HG02981 (cell line): ENCODE results near the gene TMEM235.
"Not testable (repeated sequence)": the region's sequence is repeated elsewhere in the genome, so short reads cannot be mapped to it uniquely, and the experiment has no call there.

ENCODE experiments used
- ATAC-seq: cut with Tn5 transposase; IDR thresholded peaks from one replicate; pipeline ENCODE4 v1.9.1; 2021; ENCODE audit warnings: mild to moderate bottlenecking, moderate library complexity; ENCODE audit not compliant: unreplicated experiment

TMEM235 gene

GRCh38 chr17:78237401-78238012 lies 6.1 kb downstream of the TMEM235 start:
- ATAC-seq, result no peak

- ATAC-seq, result no peak
Measured at GRCh38 chr17:78238823-78239488, 7.5 kb downstream of the TMEM235 start.

- ATAC-seq, result no peak
Measured at GRCh38 chr17:78239489-78239931, 8.1 kb downstream of the TMEM235 start.

GRCh38 chr17:78240012-78240655 lies 8.7 kb downstream of the TMEM235 start:
- ATAC-seq, result no peak

GRCh38 chr17:78240839-78241238 lies 9.4 kb downstream of the TMEM235 start:
- ATAC-seq, result no peak

- ATAC-seq, result no peak
Measured at GRCh38 chr17:78241277-78242023, 10.0 kb downstream of the TMEM235 start.

- peak; percentile 56 for ATAC-seq
Measured at GRCh38 chr17:78242024-78242742, 10.8 kb downstream of the TMEM235 start.

GRCh38 chr17:78247304-78247703 lies 15.9 kb downstream of the TMEM235 start:
- ATAC-seq, result no peak

GRCh38 chr17:78248051-78248914 lies 16.9 kb downstream of the TMEM235 start:
- ATAC-seq, result no peak

- ATAC-seq, result no peak
Measured at GRCh38 chr17:78249074-78249817, 17.8 kb downstream of the TMEM235 start.

- no peak for ATAC-seq
Measured at GRCh38 chr17:78249818-78250806, 18.7 kb downstream of the TMEM235 start.

GRCh38 chr17:78250891-78251772 lies 19.7 kb downstream of the TMEM235 start:
- peak; percentile 52 for ATAC-seq

- ATAC-seq, result no peak
Measured at GRCh38 chr17:78251773-78252103, 20.3 kb downstream of the TMEM235 start.

- no peak for ATAC-seq
Measured at GRCh38 chr17:78252111-78252634, 20.7 kb downstream of the TMEM235 start.

- ATAC-seq, result no peak
Measured at GRCh38 chr17:78252701-78253635, 21.5 kb downstream of the TMEM235 start.

GRCh38 chr17:78253636-78253945 lies 22.2 kb downstream of the TMEM235 start:
- ATAC-seq, result not testable (repeated sequence)
